Measurements from ENCODE around the gene PTPN14. TPM values are rescaled to one million over a fixed set of nuclear protein-coding genes. Genes with fewer than 3 reads are reported as not detected.

PTPN14 gene
- total RNA-seq, 1 donor from 2014 or later, result 136 TPM

- Mint-ChIP-seq H3K4me3 (ENCODE audit: unreplicated experiment) (no peak overlapping the region), H3K4me1 (ENCODE audit: low read depth) (peaks cover 77% of the 10 kb centered on the region)
Measured at GRCh38 chr1:214476986-214477870, 74.2 kb downstream of the PTPN14 start.

GRCh38 chr1:214476229-214476985 is 75.0 kb downstream of the PTPN14 start:
- DNase-seq (ENCODE audit: low spot score), result no peak
- H3K9me3 Mint-ChIP-seq (ENCODE audit: low read depth), result peaks cover 2% of the 10 kb centered on the region
- no peaks in the 10 kb centered on the region for H3K27me3 Mint-ChIP-seq (ENCODE audit: low read depth)
- H3K27ac Mint-ChIP-seq (ENCODE audit: unreplicated experiment), result peak overlapping the region; percentile 96
- H3K4me1 Mint-ChIP-seq (ENCODE audit: low read depth), result peaks cover 77% of the 10 kb centered on the region
- H3K4me3 Mint-ChIP-seq (ENCODE audit: unreplicated experiment), result peak overlapping the region; percentile 10
- TF ChIP-seq CTCF (IDR thresholded peaks at IDR 0.05), result no peak
- H3K36me3 Mint-ChIP-seq (ENCODE audit: low read depth), result no peaks in the 10 kb centered on the region

More at GRCh38 chr1:214476986-214477870, 74.2 kb downstream of the PTPN14 start:
- H3K27ac Mint-ChIP-seq (ENCODE audit: unreplicated experiment), result peak overlapping the region; percentile 96
- TF ChIP-seq CTCF (IDR thresholded peaks at IDR 0.05), result no peak
- peaks cover under 1% of the 10 kb centered on the region for H3K9me3 Mint-ChIP-seq (ENCODE audit: low read depth)
- H3K27me3 Mint-ChIP-seq (ENCODE audit: low read depth), result no peaks in the 10 kb centered on the region
- no peaks in the 10 kb centered on the region for H3K36me3 Mint-ChIP-seq (ENCODE audit: low read depth)
- no peak for DNase-seq (ENCODE audit: low spot score)

GRCh38 chr1:214475746-214476145 is 75.7 kb downstream of the PTPN14 start:
- H3K27ac Mint-ChIP-seq (ENCODE audit: unreplicated experiment), result peak overlapping the region; percentile 96
- H3K4me1 Mint-ChIP-seq (ENCODE audit: low read depth), result peaks cover 79% of the 10 kb centered on the region
- no peak for DNase-seq (ENCODE audit: low spot score)
- no peaks in the 10 kb centered on the region for H3K27me3 Mint-ChIP-seq (ENCODE audit: low read depth)
- no peak for TF ChIP-seq CTCF (IDR thresholded peaks at IDR 0.05)
- no peak overlapping the region for H3K4me3 Mint-ChIP-seq (ENCODE audit: unreplicated experiment)
- H3K9me3 Mint-ChIP-seq (ENCODE audit: low read depth), result peaks cover 2% of the 10 kb centered on the region
- no peaks in the 10 kb centered on the region for H3K36me3 Mint-ChIP-seq (ENCODE audit: low read depth)

- Mint-ChIP-seq H3K4me1 (ENCODE audit: low read depth) (peaks cover 75% of the 10 kb centered on the region), H3K27me3 (ENCODE audit: low read depth) (no peaks in the 10 kb centered on the region), H3K4me3 (ENCODE audit: unreplicated experiment) (no peak overlapping the region), H3K27ac (ENCODE audit: unreplicated experiment) (peak overlapping the region; percentile 96), H3K9me3 (ENCODE audit: low read depth) (peaks cover 2% of the 10 kb centered on the region), H3K36me3 (ENCODE audit: low read depth) (no peaks in the 10 kb centered on the region)
- no peak for TF ChIP-seq CTCF (IDR thresholded peaks at IDR 0.05)
- no peak for DNase-seq (ENCODE audit: low spot score)
Measured at GRCh38 chr1:214475331-214475730, 76.1 kb downstream of the PTPN14 start.

- Mint-ChIP-seq H3K36me3 (ENCODE audit: low read depth) (no peaks in the 10 kb centered on the region), H3K27ac (ENCODE audit: unreplicated experiment) (peak overlapping the region; percentile 98), H3K4me1 (ENCODE audit: low read depth) (peaks cover 73% of the 10 kb centered on the region), H3K9me3 (ENCODE audit: low read depth) (peaks cover 2% of the 10 kb centered on the region), H3K27me3 (ENCODE audit: low read depth) (no peaks in the 10 kb centered on the region), H3K4me3 (ENCODE audit: unreplicated experiment) (no peak overlapping the region)
- TF ChIP-seq CTCF (IDR thresholded peaks at IDR 0.05), result no peak
- no peak for DNase-seq (ENCODE audit: low spot score)
Measured at GRCh38 chr1:214474467-214474866, 76.9 kb downstream of the PTPN14 start.
